Measurements from ENCODE around the gene CBARP.

The CBARP gene

DNA sequence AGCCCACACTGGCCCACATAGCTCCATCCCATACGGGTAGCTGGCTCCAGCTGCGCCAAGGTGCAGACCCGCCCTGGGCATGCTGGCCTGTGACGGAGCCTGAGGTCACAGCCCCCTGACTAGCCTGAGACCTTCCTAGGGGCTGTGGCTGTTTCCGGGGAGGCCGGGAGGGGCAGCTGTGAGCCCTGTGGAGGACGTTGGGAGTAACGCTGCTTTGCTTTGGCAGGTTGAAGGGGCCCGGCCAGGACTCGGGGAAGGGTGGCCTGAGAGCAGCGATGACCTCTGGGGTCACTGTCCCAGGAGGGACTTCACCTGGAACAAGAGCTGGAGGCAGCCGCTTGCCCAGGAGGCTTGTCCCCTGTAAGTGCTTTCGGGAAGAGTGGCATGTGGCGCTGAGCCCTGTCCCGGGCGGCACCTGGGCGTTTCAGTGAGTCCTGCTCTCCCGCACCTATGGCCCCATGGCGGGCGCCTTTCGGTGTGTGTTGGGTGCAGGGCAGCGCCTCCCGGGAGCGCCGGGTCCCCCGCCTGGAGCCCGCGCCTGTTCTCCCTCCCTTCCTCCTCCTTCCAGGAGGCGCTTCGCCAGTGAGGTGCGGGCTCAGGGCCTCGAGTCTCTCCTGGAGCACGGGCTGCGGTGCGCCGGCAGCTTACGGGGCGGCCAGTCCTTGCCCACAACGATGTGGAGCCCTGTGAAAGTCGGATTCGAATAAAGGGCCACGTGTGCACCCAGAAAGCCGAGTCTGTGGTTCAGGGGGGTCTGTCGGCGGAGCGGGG, 36.5 kb upstream of the CBARP start:
- Histone ChIP-seq H3K4me3 (ENCODE audit: low read depth in 1 of 2, low read length in 2 of 2) (peak overlapping the region in 1 of 2 donors; percentile 71), H3K36me3 (ENCODE audit: control insufficient read depth in 1 of 2, insufficient read depth in 2 of 2, low read length in 2 of 2) (peaks cover 39 to 49% of the 10 kb centered on the region in 2 donors), H3K4me1 (ENCODE audit: control insufficient read depth in 1 of 2, insufficient read depth in 2 of 2, low read length in 2 of 2) (peaks cover 18 to 65% of the 10 kb centered on the region in 2 donors), H3K27ac (ENCODE audit: low read length) (no peak overlapping the region), H3K9me3 (ENCODE audit: control insufficient read depth in 1 of 2, low read length in 2 of 2) (no peaks in the 10 kb centered on the region), H3K27me3 (ENCODE audit: low read depth, low read length) (no peaks in the 10 kb centered on the region)

DNA sequence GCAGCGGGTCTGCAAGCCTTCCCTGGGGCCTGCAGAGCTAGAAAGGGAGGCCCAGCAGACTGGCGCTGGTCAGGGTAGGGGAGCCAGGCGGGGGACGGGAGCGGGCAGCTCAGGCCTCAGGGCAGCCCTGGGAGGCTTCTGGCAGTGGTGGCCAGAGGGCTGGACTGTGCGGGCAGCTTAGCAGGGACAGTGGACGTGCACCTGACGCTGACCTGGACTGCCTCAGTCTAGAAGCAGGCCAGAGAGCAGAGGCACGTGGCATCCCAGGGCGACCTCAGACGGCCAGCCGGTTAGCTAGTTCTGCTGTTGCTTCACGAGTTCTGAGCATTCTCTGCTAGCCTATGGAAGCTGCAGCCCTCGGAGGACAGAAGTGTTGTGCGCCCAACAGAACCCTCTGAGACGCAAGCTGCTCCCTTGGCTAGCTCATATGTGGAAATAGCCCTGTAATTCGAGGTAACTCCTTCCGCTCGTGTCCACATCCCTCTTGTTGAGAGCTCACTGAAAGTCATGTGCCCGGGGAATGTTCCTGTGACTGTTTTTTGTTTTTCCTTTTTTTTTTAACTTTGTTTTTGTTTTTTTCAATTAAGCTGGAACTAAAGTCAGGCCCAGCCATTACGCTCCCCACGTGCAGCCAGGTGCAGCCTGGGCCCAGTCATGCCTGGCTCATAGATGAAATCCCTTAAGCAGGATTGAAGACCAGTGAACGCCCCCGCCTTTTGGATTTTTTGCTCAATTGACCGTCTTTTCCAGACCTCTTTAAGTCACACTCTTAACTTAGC, 35.6 kb upstream of the CBARP start:
- Histone ChIP-seq H3K4me1 (ENCODE audit: control insufficient read depth in 1 of 2, insufficient read depth in 2 of 2, low read length in 2 of 2) (peaks cover 22 to 70% of the 10 kb centered on the region in 2 donors), H3K4me3 (ENCODE audit: low read depth in 1 of 2, low read length in 2 of 2) (peak overlapping the region in 1 of 2 donors; percentile 95), H3K36me3 (ENCODE audit: control insufficient read depth in 1 of 2, insufficient read depth in 2 of 2, low read length in 2 of 2) (peaks cover 35 to 43% of the 10 kb centered on the region in 2 donors), H3K9me3 (ENCODE audit: control insufficient read depth in 1 of 2, low read length in 2 of 2) (no peaks in the 10 kb centered on the region), H3K27ac (ENCODE audit: low read length) (no peak overlapping the region), H3K27me3 (ENCODE audit: low read depth, low read length) (no peaks in the 10 kb centered on the region)

DNA sequence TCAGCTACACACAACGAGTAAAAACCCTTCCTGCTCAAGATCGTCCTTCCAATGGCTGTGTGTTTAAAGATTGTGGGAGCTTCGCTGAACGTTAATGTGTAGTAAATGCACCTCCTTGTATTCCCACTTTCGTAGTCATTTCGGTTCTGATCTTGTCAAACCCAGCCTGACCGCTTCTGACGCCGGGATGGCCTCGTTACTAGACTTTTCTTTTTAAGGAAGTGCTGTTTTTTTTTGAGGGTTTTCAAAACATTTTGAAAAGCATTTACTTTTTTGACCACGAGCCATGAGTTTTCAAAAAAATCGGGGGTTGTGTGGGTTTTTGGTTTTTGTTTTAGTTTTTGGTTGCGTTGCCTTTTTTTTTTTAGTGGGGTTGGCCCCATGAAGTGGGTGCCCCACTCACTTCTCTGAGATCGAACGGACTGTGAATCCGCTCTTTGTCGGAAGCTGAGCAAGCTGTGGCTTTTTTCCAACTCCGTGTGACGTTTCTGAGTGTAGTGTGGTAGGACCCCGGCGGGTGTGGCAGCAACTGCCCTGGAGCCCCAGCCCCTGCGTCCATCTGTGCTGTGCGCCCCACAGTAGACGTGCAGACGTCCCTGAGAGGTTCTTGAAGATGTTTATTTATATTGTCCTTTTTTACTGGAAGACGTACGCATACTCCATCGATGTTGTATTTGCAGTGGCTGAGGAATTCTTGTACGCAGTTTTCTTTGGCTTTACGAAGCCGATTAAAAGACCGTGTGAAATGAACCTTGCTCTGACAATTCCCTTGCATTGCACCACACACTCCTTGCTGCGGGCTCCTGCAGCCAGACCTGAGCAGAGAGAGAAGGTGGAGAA, 34.8 kb upstream of the CBARP start:
- H3K4me3 ChIP-seq (ENCODE audit: low read depth in 1 of 2, low read length in 2 of 2) = peak overlapping the region in 1 of 2 donors; percentile 95
- H3K27ac ChIP-seq (ENCODE audit: low read length) = no peak overlapping the region
- no peaks in the 10 kb centered on the region for H3K27me3 ChIP-seq (ENCODE audit: low read depth, low read length)
- H3K9me3 ChIP-seq (ENCODE audit: control insufficient read depth in 1 of 2, low read length in 2 of 2) = no peaks in the 10 kb centered on the region
- H3K36me3 ChIP-seq (ENCODE audit: control insufficient read depth in 1 of 2, insufficient read depth in 2 of 2, low read length in 2 of 2) = peaks cover 35 to 43% of the 10 kb centered on the region in 2 donors
- peaks cover 22 to 78% of the 10 kb centered on the region in 2 donors for H3K4me1 ChIP-seq (ENCODE audit: control insufficient read depth in 1 of 2, insufficient read depth in 2 of 2, low read length in 2 of 2)

DNA sequence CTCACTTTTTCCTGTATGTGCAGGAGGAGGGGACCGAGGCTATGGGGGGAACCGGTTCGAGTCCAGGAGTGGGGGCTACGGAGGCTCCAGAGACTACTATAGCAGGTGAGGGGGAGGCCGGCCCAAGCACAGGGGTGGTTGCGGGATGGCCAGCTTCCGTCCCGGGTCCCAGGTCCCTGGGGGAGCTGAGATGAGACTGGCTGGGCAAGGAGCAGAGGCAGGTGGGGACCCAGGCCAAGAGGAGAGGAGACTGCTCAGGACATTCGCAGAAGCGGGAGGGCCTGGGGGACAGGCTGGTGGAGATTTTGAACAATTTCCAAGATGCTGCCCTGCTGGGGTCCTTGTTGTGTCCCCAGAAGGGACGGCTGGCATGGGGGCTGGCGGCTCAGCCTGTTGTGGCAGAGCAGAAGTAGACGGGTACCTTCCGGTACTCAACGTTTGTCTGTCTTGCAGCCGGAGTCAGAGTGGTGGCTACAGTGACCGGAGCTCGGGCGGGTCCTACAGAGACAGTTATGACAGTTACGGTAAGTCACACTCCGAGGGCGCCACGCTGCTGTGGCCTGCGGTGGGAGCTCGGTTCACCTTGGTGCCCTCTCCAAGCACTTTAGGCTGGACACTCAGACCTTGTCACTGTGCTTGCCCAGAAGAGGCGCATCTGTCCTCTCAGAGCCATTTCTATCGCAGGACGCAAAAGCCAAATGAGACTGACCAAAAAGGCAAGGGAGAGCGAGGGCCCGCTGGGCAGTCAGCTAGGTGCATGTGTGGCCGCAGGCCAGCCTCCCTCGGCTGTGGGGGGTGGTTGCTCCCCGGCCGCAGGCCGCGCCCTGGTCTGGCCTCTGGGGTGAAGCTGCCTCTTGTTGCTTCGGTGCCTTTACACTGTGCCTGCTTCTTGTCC, 34.0 kb upstream of the CBARP start:
- no peaks in the 10 kb centered on the region for H3K9me3 ChIP-seq (ENCODE audit: control insufficient read depth in 1 of 2, low read length in 2 of 2)
- peak overlapping the region; percentile 90 to 95 for H3K4me3 ChIP-seq (ENCODE audit: low read depth in 1 of 2, low read length in 2 of 2)
- H3K27ac ChIP-seq (ENCODE audit: low read length) = peak overlapping the region; percentile 94
- peaks cover 26 to 85% of the 10 kb centered on the region in 2 donors for H3K4me1 ChIP-seq (ENCODE audit: control insufficient read depth in 1 of 2, insufficient read depth in 2 of 2, low read length in 2 of 2)
- no peaks in the 10 kb centered on the region for H3K27me3 ChIP-seq (ENCODE audit: low read depth, low read length)
- H3K36me3 ChIP-seq (ENCODE audit: control insufficient read depth in 1 of 2, insufficient read depth in 2 of 2, low read length in 2 of 2) = peaks cover 35 to 43% of the 10 kb centered on the region in 2 donors

DNA sequence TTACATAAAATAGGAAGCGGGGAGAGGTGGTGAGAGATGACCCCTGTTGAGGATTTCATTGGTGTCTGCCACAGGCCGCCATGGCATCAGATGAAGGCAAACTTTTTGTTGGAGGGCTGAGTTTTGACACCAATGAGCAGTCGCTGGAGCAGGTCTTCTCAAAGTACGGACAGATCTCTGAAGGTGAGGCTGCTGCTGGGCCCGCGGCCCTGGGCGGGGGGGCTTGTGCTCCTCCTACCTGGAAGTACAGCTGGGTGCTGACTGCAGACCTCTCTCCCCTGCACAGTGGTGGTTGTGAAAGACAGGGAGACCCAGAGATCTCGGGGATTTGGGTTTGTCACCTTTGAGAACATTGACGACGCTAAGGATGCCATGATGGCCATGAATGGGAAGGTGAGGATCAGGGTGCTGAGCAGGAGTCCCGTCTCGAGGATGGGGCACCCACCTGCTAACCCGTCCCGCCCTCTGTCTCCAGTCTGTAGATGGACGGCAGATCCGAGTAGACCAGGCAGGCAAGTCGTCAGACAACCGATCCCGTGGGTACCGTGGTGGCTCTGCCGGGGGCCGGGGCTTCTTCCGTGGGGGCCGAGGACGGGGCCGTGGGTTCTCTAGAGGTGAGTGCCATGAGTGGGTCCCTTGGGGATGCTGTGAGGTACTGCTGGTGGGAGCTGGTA, 33.2 kb upstream of the CBARP start:
- Histone ChIP-seq H3K4me1 (ENCODE audit: control insufficient read depth in 1 of 2, insufficient read depth in 2 of 2, low read length in 2 of 2) (peaks cover 26 to 85% of the 10 kb centered on the region in 2 donors), H3K4me3 (ENCODE audit: low read depth in 1 of 2, low read length in 2 of 2) (peak overlapping the region; percentile 90 to 95), H3K36me3 (ENCODE audit: control insufficient read depth in 1 of 2, insufficient read depth in 2 of 2, low read length in 2 of 2) (peaks cover 35 to 43% of the 10 kb centered on the region in 2 donors), H3K27ac (ENCODE audit: low read length) (peak overlapping the region; percentile 94), H3K27me3 (ENCODE audit: low read depth, low read length) (no peaks in the 10 kb centered on the region), H3K9me3 (ENCODE audit: control insufficient read depth in 1 of 2, low read length in 2 of 2) (no peaks in the 10 kb centered on the region)

DNA sequence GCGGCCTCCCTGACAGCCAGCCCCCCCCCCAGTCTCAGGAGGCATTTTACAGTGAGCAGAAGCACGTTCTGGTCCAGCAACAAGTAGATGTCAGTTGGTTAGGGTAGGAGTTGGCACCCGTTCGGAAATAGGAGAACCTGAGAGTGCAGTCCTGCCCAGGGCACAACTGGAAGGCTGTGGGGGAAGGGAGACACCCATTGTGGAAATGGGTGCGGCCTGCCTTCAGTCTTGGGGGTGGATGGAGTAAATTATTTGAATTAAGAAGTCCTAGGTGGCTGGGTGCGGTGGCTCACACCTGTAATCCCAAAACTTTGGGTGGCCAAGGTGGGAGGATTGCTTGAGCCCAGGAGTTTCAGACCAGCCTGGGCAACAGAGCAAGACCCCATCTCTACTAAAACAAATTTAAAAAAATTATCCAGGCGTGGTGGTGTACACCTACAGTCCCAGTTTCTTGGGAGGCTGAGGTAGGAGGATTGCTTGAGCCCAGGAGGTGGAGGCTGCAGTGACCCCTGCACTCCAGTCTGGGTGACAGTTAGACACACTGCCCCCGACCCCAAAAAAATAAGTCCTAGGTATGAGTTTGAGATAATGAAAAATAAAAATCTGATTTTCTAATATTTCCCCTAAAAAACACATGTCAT, 32.5 kb upstream of the CBARP start:
- peaks cover 35 to 43% of the 10 kb centered on the region in 2 donors for H3K36me3 ChIP-seq (ENCODE audit: control insufficient read depth in 1 of 2, insufficient read depth in 2 of 2, low read length in 2 of 2)
- H3K27me3 ChIP-seq (ENCODE audit: low read depth, low read length) = no peaks in the 10 kb centered on the region
- H3K4me1 ChIP-seq (ENCODE audit: control insufficient read depth in 1 of 2, insufficient read depth in 2 of 2, low read length in 2 of 2) = peaks cover 26 to 89% of the 10 kb centered on the region in 2 donors
- no peaks in the 10 kb centered on the region for H3K9me3 ChIP-seq (ENCODE audit: control insufficient read depth in 1 of 2, low read length in 2 of 2)
- H3K4me3 ChIP-seq (ENCODE audit: low read depth in 1 of 2, low read length in 2 of 2) = peak overlapping the region; percentile 90 to 95
- peak overlapping the region; percentile 94 for H3K27ac ChIP-seq (ENCODE audit: low read length)

GRCh38 chr19:1269478-1270212, 31.8 kb upstream of the CBARP start:
- H3K9me3 ChIP-seq (ENCODE audit: control insufficient read depth in 1 of 2, low read length in 2 of 2) = no peaks in the 10 kb centered on the region
- peaks cover 26 to 88% of the 10 kb centered on the region in 2 donors for H3K4me1 ChIP-seq (ENCODE audit: control insufficient read depth in 1 of 2, insufficient read depth in 2 of 2, low read length in 2 of 2)
- H3K27me3 ChIP-seq (ENCODE audit: low read depth, low read length) = no peaks in the 10 kb centered on the region
- peak overlapping the region; percentile 90 to 95 for H3K4me3 ChIP-seq (ENCODE audit: low read depth in 1 of 2, low read length in 2 of 2)
- H3K27ac ChIP-seq (ENCODE audit: low read length) = peak overlapping the region; percentile 94
- peaks cover 35 to 38% of the 10 kb centered on the region in 2 donors for H3K36me3 ChIP-seq (ENCODE audit: control insufficient read depth in 1 of 2, insufficient read depth in 2 of 2, low read length in 2 of 2)

DNA sequence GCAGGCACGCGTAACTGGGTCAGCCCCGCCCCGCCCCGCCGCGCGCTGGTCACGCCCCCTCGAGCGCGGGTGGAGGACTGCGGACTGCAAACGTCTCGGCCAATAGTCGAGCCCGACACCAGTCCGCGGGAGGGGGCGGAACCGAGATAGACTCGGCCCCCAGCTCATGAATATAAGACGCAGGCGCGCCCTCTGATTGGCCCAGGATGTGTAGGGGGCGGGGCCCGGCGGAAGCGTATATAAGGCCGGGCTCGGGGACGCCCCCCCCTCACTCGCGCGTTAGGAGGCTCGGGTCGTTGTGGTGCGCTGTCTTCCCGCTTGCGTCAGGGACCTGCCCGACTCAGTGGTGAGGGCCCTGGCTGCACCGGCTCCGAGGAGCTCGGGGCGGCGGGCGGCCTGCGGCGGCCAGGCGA, 31.3 kb upstream of the CBARP start, which contains the start of gene CIRBP:
Gene CIRBP (plus strand): TSS at position 268 of the 413 bp plus-strand sequence. CDS start 1,602 bp downstream, outside the sequence.
- peak within 1 kb of the TSS; percentile 90 to 95 for H3K4me3 ChIP-seq (ENCODE audit: low read depth in 1 of 2, low read length in 2 of 2)
- no peaks in the 10 kb centered on the region for H3K27me3 ChIP-seq (ENCODE audit: low read depth, low read length)
- no peaks in the 10 kb centered on the region for H3K9me3 ChIP-seq (ENCODE audit: control insufficient read depth in 1 of 2, low read length in 2 of 2)
- H3K4me1 ChIP-seq (ENCODE audit: control insufficient read depth in 1 of 2, insufficient read depth in 2 of 2, low read length in 2 of 2) = peaks cover 26 to 83% of the 10 kb centered on the region in 2 donors
- peak within 1 kb of the TSS; percentile 94 for H3K27ac ChIP-seq (ENCODE audit: low read length)
- peaks cover 32 to 34% of the 10 kb centered on the region in 2 donors for H3K36me3 ChIP-seq (ENCODE audit: control insufficient read depth in 1 of 2, insufficient read depth in 2 of 2, low read length in 2 of 2)

Data from muscle layer of duodenum (tissue), 2 donors.